Ascending aorta (tissue), 2 donors: ENCODE data around the gene OR2AG1. TPM values are rescaled to one million over a fixed set of nuclear protein-coding genes. Genes with fewer than 3 reads are reported as not detected.

Experiments used
- DNase-seq, 2 donors: peaks; one replicate each; pipeline ENCODE4 v3.0.0-alpha.2; 2019; ENCODE audit warnings: low spot score in 2 of 2
- H3K27ac ChIP-seq, 2 donors: fragments of 200-600 bp; sonication (generic); one replicate each; pipeline ENCODE4 v1.5.1; 2016 to 2017; ENCODE audit warnings: mild to moderate bottlenecking in 1 of 2
- H3K27me3 ChIP-seq: fragments of 200-600 bp; sonication (generic); one replicate; pipeline ENCODE4 v1.5.1; 2017
- H3K36me3 ChIP-seq, 2 donors: fragments of 200-600 bp; sonication (generic); one replicate each; pipeline ENCODE4 v1.5.1; 2016
- H3K4me1 ChIP-seq, 2 donors: fragments of 200-600 bp; sonication (generic); one replicate each; pipeline ENCODE4 v1.5.1; 2016 to 2017; ENCODE audit warnings: mild to moderate bottlenecking in 1 of 2
- H3K4me3 ChIP-seq, 2 donors: fragments of 200-600 bp; sonication (generic); one replicate each; pipeline ENCODE4 v1.5.1; 2016 to 2017; ENCODE audit warnings: mild to moderate bottlenecking in 1 of 2
- H3K9me3 ChIP-seq, 2 donors: fragments of 200-600 bp; sonication (generic); one replicate each; pipeline ENCODE4 v1.5.1; 2016
- intact Hi-C: fragments of 100-400 bp; cut with DNase I; formaldehyde crosslinking; loops from one replicate; pipeline ENCODE4 v1.15.1; 2023
- total RNA-seq: library from RNA; depleted of rRNA; stranded (reverse); fragments of >200 nt; gene quantifications from one replicate; pipeline ENCODE4 v1.1.0, GENCODE V29; 2016
- TF ChIP-seq, protein P1 (sequence below), 3 experiments: fragments of 200-600 bp in 2 of 3; fragments of 450-650 bp in 1 of 3; sonication (generic) in 2 of 3; IDR thresholded peaks; one replicate each; pipeline ENCODE4 v1.5.1; 2016 to 2019; ENCODE audit warnings: antibody characterized with exemption in 3 of 3, mild to moderate bottlenecking in 1 of 3, moderate library complexity in 1 of 3

The OR2AG1 gene
- total RNA-seq, 1 donor from 2014 or later = not detected

DNA sequence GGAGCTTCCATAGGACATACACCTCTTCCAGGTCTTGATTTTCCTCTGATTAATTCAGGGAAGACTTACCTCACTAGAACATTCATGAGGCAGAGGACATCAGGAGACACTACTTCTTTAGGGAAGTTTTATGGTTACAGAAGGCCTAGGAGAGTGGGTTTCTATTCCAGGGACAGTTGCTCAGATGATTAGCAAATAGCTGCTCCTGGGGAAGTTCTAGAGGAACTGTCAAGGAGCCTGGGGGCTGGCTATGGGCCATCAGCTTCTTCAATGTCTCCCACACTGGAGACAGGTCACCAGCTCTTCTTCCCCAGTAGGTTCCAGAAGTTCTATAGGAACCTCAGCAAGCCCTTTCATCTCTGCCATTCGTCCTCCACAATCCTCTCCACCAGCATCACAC, 51.2 kb downstream of the OR2AG1 start:
- no peaks in the 10 kb centered on the region for H3K36me3 ChIP-seq
- H3K4me1 ChIP-seq = no peaks in the 10 kb centered on the region
- intact Hi-C loops = no loop called here
- no peaks in the 10 kb centered on the region for H3K9me3 ChIP-seq
- DNase-seq = no peak
- TF ChIP-seq, protein P1, sequence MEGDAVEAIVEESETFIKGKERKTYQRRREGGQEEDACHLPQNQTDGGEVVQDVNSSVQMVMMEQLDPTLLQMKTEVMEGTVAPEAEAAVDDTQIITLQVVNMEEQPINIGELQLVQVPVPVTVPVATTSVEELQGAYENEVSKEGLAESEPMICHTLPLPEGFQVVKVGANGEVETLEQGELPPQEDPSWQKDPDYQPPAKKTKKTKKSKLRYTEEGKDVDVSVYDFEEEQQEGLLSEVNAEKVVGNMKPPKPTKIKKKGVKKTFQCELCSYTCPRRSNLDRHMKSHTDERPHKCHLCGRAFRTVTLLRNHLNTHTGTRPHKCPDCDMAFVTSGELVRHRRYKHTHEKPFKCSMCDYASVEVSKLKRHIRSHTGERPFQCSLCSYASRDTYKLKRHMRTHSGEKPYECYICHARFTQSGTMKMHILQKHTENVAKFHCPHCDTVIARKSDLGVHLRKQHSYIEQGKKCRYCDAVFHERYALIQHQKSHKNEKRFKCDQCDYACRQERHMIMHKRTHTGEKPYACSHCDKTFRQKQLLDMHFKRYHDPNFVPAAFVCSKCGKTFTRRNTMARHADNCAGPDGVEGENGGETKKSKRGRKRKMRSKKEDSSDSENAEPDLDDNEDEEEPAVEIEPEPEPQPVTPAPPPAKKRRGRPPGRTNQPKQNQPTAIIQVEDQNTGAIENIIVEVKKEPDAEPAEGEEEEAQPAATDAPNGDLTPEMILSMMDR (IDR thresholded peaks at IDR 0.05) = no peak
- H3K4me3 ChIP-seq = no peak overlapping the region
- H3K27ac ChIP-seq = no peak overlapping the region
- H3K27me3 ChIP-seq = no peaks in the 10 kb centered on the region

Other genes with a start within 250 kb of the OR2AG1 start
- 9.2 TPM for gene RRP8, start 179.4 kb upstream of the OR2AG1 start, total RNA-seq
- 183 TPM for gene ILK, start 179.2 kb upstream of the OR2AG1 start, total RNA-seq
- 76.0 TPM for gene TAF10, start 170.8 kb upstream of the OR2AG1 start, total RNA-seq
- 96.7 TPM for gene TPP1, start 163.6 kb upstream of the OR2AG1 start, total RNA-seq
- gene DCHS1, start 127.2 kb upstream of the OR2AG1 start, total RNA-seq = 58.0 TPM
- 12.9 TPM for gene MRPL17, start 99.7 kb upstream of the OR2AG1 start, total RNA-seq
- 0.43 TPM for gene OR2AG2, start 11.0 kb upstream of the OR2AG1 start, total RNA-seq
- gene OR6A2, start 16.7 kb downstream of the OR2AG1 start, total RNA-seq = not detected
- not detected for gene OR10A5, start 62.7 kb downstream of the OR2AG1 start, total RNA-seq
- not detected for gene OR10A2, start 80.0 kb downstream of the OR2AG1 start, total RNA-seq
- gene OR10A4, start 93.6 kb downstream of the OR2AG1 start, total RNA-seq = not detected
- gene OR2D2, start 109.5 kb downstream of the OR2AG1 start, total RNA-seq = not detected
- not detected for gene OR2D3, start 138.0 kb downstream of the OR2AG1 start, total RNA-seq
- not detected for gene ZNF215, start 143.4 kb downstream of the OR2AG1 start, total RNA-seq
- gene ZNF214, start 237.3 kb downstream of the OR2AG1 start, total RNA-seq = not detected
- gene NLRP14, start 237.5 kb downstream of the OR2AG1 start, total RNA-seq = not detected